SU-DHL-6 (cell line): ENCODE data around the gene ETV3L.

ENCODE experiments used
- H2AFZ ChIP-seq: fragments of 200-600 bp; sonication (generic); 2 replicates; pipeline ENCODE4 v1.6.1; 2014; ENCODE audit warnings: low read depth, mild to moderate bottlenecking, moderate library complexity, mixed read lengths, antibody characterized with exemption, low read length; ENCODE audit not compliant: severe bottlenecking
- H3F3A ChIP-seq: fragments of 200-600 bp; shearing (Covaris generic); 2 replicates; pipeline ENCODE4 v1.6.0; 2016; ENCODE audit warnings: antibody characterized with exemption, mild to moderate bottlenecking; ENCODE audit not compliant: insufficient read depth
- H3K27ac ChIP-seq: fragments of 200-600 bp; sonication (generic); 2 replicates; pipeline ENCODE4 v1.5.1; 2016; ENCODE audit warnings: low read depth, mild to moderate bottlenecking, low read length, moderate library complexity, mixed read lengths
- H3K27me3 ChIP-seq: fragments of 200-600 bp; sonication (generic), shearing (Covaris generic); 2 replicates; pipeline ENCODE4 v1.6.0; 2014; ENCODE audit warnings: mild to moderate bottlenecking, low read length
- H3K36me3 ChIP-seq: fragments of 200-600 bp; sonication (generic); 2 replicates; pipeline ENCODE4 v1.6.1; 2014; ENCODE audit warnings: mild to moderate bottlenecking, low read length, mixed read lengths
- H3K4me2 ChIP-seq: fragments of 300-600, 200-600 bp; shearing (Covaris generic), sonication (generic); 2 replicates; pipeline ENCODE4 v1.6.0; 2014; ENCODE audit warnings: low read length, low read depth, mild to moderate bottlenecking; ENCODE audit not compliant: poor library complexity, severe bottlenecking
- H3K4me3 ChIP-seq: fragments of 200-600 bp; sonication (generic); 2 replicates; pipeline ENCODE4 v1.5.1; 2014; ENCODE audit warnings: antibody characterized with exemption, low read length, mild to moderate bottlenecking, mixed read lengths; ENCODE audit not compliant: insufficient read depth, poor library complexity, severe bottlenecking
- H3K79me2 ChIP-seq: fragments of 200-600 bp; sonication (generic); 2 replicates; pipeline ENCODE4 v1.6.1; 2014; ENCODE audit warnings: mild to moderate bottlenecking, low read length, moderate library complexity; ENCODE audit not compliant: insufficient read depth
- H3K9ac ChIP-seq: fragments of 200-600 bp; sonication (generic); 2 replicates; pipeline ENCODE4 v1.7.0; 2014; ENCODE audit warnings: mild to moderate bottlenecking, low read length
- H3K9me2 ChIP-seq: fragments of 200-600 bp; sonication (generic); replicated peaks from 2 replicates; pipeline ENCODE4 v1.6.1; 2014; ENCODE audit warnings: low read length; ENCODE audit not compliant: insufficient read depth
- H3K9me3 ChIP-seq: fragments of 200-600 bp; sonication (generic); 2 replicates; pipeline ENCODE4 v1.6.1; 2014; ENCODE audit warnings: low read length, mixed read lengths; ENCODE audit not compliant: insufficient read depth
- H4K20me1 ChIP-seq: fragments of 200-600 bp; sonication (generic); 2 replicates; pipeline ENCODE4 v1.6.1; 2014; ENCODE audit warnings: low read depth, mild to moderate bottlenecking, antibody characterized with exemption, low read length, moderate library complexity, mixed read lengths
- EZH2phosphoT487 ChIP-seq: fragments of 200-600 bp; sonication (generic), shearing (Covaris generic); conservative IDR thresholded peaks from 2 replicates; pipeline ENCODE4 v1.6.1; 2018; ENCODE audit warnings: mild to moderate bottlenecking, antibody characterized with exemption, low read length, moderate library complexity, mixed read lengths
- TF ChIP-seq, protein P1 (sequence below): fragments of 200-600 bp; sonication (generic); IDR thresholded peaks from one replicate; pipeline ENCODE4 v1.5.1; 2017; ENCODE audit warnings: antibody characterized with exemption, mild to moderate bottlenecking, low read length, moderate library complexity; ENCODE audit not compliant: insufficient read depth, poor library complexity, severe bottlenecking

The ETV3L gene

DNA sequence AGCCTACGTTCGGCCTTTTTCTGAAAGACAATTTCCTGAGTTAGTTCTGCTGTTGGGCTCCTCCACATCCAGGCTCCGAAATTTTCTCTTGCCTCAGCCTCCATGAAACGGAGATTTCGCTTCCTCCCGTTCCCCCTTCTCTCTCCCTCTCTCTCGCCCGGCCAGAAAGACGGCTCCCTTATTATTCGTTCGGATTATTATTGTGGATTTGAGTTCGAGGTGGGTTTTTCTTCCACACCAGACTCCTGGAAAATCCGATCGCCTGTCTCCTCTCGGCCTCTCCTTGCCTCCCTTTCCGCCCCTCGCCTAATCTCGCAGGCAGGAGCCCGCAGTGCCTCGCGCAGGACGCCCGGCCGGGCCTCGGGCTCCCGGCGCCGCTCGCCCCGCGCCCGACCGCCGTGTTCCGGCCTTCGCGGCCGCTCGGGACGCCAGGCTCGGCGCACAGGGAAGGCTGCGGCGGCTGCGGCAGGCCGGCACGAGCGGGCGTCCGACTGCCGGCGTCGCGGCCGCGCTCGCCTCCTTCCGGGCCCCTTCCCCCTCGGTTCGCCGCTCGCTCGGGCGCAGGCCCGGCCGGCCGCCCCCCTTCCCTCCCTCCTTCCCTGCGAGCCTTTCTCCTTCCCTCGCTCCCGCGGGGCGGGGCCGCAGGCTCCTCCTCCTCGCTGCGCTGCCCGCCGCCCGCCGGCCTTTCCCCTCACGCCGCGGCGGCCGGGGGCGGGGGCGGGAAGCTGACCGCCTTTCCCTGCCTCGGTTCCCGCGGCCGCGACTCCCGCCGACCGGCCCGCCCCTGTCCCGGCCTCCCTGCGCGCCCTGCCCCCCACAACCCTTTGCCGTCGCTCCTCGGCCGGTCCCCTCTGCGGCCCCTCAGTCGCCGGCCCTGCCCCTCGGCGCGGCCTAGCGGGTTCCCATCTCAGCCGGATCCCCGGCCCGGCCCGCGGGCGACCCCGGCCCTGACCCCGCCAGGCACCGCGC, 54.1 kb downstream of the ETV3L start, which contains the start of gene ARHGEF11:
Gene ARHGEF11, minus strand, starts transcription at position 493 of the 969 bp plus-strand sequence. CDS start 1,412 bp downstream, outside the sequence.
- Histone ChIP-seq H3F3A (no peaks in the 10 kb centered on the region), H3K9me2 (no peaks in the 10 kb centered on the region), H3K9me3 (no peaks in the 10 kb centered on the region), H3K27ac (no peak within 1 kb of the TSS), H3K79me2 (no peaks in the 10 kb centered on the region), H3K9ac (peak within 1 kb of the TSS; percentile 40; the same call in 1 of the 2 replicates), H3K4me3 (peak within 1 kb of the TSS; percentile 39), H3K4me2 (peak within 1 kb of the TSS; percentile 53), H2AFZ (peak within 1 kb of the TSS; percentile 78), H4K20me1 (no peaks in the 10 kb centered on the region), H3K27me3 (no peaks in the 10 kb centered on the region), H3K36me3 (no peaks in the 10 kb centered on the region)
- TF ChIP-seq, protein P1, sequence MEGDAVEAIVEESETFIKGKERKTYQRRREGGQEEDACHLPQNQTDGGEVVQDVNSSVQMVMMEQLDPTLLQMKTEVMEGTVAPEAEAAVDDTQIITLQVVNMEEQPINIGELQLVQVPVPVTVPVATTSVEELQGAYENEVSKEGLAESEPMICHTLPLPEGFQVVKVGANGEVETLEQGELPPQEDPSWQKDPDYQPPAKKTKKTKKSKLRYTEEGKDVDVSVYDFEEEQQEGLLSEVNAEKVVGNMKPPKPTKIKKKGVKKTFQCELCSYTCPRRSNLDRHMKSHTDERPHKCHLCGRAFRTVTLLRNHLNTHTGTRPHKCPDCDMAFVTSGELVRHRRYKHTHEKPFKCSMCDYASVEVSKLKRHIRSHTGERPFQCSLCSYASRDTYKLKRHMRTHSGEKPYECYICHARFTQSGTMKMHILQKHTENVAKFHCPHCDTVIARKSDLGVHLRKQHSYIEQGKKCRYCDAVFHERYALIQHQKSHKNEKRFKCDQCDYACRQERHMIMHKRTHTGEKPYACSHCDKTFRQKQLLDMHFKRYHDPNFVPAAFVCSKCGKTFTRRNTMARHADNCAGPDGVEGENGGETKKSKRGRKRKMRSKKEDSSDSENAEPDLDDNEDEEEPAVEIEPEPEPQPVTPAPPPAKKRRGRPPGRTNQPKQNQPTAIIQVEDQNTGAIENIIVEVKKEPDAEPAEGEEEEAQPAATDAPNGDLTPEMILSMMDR, result no peak
- TF ChIP-seq EZH2phosphoT487, result no peak

DNA sequence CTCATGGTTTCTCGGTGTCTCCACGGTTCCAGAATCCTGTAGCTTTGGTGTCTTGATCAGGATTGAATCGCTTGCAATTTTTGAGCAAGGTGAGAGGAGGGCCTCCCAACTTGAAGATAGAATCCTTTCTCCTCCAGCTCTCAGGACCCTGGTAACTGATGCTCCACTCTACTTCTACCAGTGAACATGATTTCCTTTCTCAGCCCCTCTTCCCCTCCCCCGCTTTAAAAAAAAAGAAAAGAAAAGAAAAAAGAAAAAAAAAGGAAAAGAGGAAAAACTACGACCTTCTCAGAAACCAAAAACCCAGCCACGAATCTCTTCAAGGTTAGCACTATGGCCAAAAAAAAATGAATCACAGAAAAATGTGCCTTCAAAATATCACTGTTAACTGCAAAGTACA, 55.3 kb downstream of the ETV3L start:
- TF ChIP-seq, protein P1, result no peak
- TF ChIP-seq EZH2phosphoT487, result no peak
- Histone ChIP-seq H3K27ac (no peak overlapping the region), H2AFZ (no peak overlapping the region), H3F3A (no peaks in the 10 kb centered on the region), H4K20me1 (no peaks in the 10 kb centered on the region), H3K4me2 (no peak overlapping the region), H3K9ac (no peak overlapping the region), H3K79me2 (no peaks in the 10 kb centered on the region), H3K36me3 (no peaks in the 10 kb centered on the region), H3K9me2 (no peaks in the 10 kb centered on the region), H3K27me3 (no peaks in the 10 kb centered on the region), H3K4me3 (no peak overlapping the region), H3K9me3 (no peaks in the 10 kb centered on the region)

DNA sequence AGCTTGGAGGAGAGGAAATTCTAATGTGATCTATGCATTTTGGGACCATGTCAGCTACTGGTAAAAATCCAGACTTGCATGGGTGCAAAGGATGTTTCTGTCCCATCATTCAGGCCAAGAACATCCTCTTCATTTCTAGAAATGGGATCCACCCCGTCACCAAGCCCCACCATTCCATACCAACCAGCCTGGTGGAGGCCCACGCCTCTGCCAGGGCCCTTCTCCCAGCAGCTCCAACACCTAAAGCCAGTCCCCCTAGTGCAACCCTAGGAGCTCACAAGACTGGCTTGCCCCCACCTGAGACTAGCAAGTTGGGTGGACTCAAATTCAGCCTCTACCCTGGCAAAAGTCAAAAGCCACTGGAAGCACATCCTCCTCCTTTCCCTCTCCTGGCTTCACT, 55.9 kb downstream of the ETV3L start:
- Histone ChIP-seq H3K4me2 (no peak overlapping the region), H3K27me3 (no peaks in the 10 kb centered on the region), H3K9me3 (no peaks in the 10 kb centered on the region), H3K79me2 (no peaks in the 10 kb centered on the region), H3F3A (no peaks in the 10 kb centered on the region), H3K36me3 (no peaks in the 10 kb centered on the region), H4K20me1 (no peaks in the 10 kb centered on the region), H3K9ac (no peak overlapping the region), H3K4me3 (no peak overlapping the region), H2AFZ (no peak overlapping the region), H3K9me2 (no peaks in the 10 kb centered on the region), H3K27ac (no peak overlapping the region)
- TF ChIP-seq, protein P1, result no peak
- no peak for TF ChIP-seq EZH2phosphoT487
